Skeletal muscle tissue (tissue), 4 donors: Measurements from ENCODE around the gene DENND1A. TPM values are rescaled to one million over a fixed set of nuclear protein-coding genes. Genes with fewer than 3 reads are reported as not detected.

Experiments used
- H3K27ac ChIP-seq: one replicate; pipeline ENCODE4 v1.7.0; 2013; ENCODE audit warnings: mild to moderate bottlenecking, low read depth, low read length, inconsistent platforms
- H3K27me3 ChIP-seq, 3 donors: one replicate each; pipeline ENCODE4 v1.7.0; 2013; ENCODE audit warnings: low read length in 3 of 3; ENCODE audit not compliant: control insufficient read depth in 3 of 3, insufficient read depth in 3 of 3
- H3K36me3 ChIP-seq, 3 donors: one replicate each; pipeline ENCODE4 v1.7.0; 2013; ENCODE audit warnings: low read length in 3 of 3; ENCODE audit not compliant: control insufficient read depth in 3 of 3, insufficient read depth in 3 of 3
- H3K4me1 ChIP-seq, 3 donors: one replicate each; pipeline ENCODE4 v1.7.0; 2013; ENCODE audit warnings: low read length in 3 of 3, mild to moderate bottlenecking in 3 of 3; ENCODE audit not compliant: control insufficient read depth in 3 of 3, insufficient read depth in 3 of 3
- H3K4me3 ChIP-seq, 3 donors: one replicate each; pipeline ENCODE4 v1.7.0; 2013; ENCODE audit warnings: low read length in 3 of 3
- H3K9ac ChIP-seq, 3 donors: one replicate each; pipeline ENCODE4 v1.7.0; 2013; ENCODE audit warnings: low read length in 3 of 3, mild to moderate bottlenecking in 3 of 3, moderate library complexity in 2 of 3, low read depth in 1 of 3
- H3K9me3 ChIP-seq, 3 donors: one replicate each; pipeline ENCODE4 v1.7.0; 2013; ENCODE audit warnings: low read length in 3 of 3; ENCODE audit not compliant: control insufficient read depth in 3 of 3
- total RNA-seq: library from RNA; depleted of rRNA; stranded (reverse); fragments of >200 nt; gene quantifications from one replicate; pipeline ENCODE4 v1.2.3, GENCODE V29; 2014
- donor health status: Osteomylitis.

Gene DENND1A
- total RNA-seq, 1 donor from 2014 or later: 23.5 TPM

DNA sequence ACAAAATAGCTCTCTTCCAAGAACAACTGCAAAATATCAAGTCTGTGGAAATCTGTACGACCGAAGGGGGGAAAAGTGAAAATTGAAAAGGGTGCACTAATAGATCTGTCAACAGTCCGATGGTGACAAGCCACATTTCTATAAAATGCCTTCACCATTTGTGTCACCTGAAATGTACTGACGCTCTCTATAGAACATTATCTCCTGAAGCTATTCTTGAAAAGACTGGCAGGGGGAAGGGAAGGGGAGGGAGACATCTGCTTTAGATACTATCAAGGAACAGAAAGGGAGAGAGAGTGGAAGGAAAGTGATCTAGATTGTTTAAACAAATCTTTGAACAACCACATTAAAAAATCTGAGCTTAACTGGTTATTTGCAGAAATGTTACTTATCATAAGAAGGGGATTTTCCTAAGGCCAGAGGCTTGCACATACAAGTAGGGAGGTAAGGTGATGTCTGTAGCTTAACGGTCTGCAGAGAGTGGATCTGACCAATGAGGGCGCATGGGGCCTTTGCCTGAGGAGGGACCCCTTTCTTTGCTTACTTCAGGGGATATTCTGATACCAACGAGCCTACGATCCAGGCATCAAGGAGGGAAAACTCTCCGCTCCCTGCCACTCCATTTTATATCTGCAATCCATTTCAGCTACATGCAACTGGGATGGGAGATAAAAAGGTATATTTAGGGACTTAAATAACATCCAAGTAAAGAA, 481.8 kb downstream of the DENND1A start:
- Histone ChIP-seq H3K4me1 (no peaks in the 10 kb centered on the region), H3K9me3 (no peaks in the 10 kb centered on the region), H3K27me3 (no peaks in the 10 kb centered on the region), H3K9ac (no peak overlapping the region), H3K4me3 (no peak overlapping the region), H3K36me3 (peaks cover 2 to 8% (median 3%) of the 10 kb centered on the region in 3 donors), H3K27ac (no peak overlapping the region)

DNA sequence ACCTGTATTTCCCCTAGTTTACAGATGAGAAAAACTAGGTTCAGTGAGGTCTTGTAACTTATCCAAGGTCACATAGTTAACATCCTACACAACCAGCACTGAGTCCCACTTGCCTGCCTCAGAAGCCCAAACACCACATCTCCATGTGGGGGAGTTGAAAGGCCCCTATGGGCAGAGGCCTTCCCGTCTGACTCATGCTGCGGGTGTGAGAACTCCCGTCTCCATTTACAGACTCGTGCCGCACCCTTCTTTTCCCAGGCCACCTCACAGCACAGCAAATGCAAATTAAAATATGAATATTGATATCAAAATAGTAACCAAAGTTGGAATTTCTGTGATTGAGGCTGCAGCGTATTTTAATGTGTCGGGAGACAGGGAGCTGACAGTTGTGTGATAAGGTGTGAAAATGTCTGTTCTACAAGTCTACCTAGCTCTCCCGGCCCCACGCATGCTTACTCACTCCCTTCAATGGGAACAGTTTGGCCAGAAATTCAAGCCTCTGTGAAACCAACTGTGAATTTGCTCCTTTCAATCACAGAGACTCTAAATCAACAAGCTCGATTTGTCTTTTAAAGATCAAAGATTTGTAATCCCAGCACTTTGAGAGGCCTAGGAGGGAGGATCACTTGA, 483.8 kb downstream of the DENND1A start:
- Histone ChIP-seq H3K9ac (no peak overlapping the region), H3K9me3 (no peaks in the 10 kb centered on the region), H3K36me3 (peaks cover 0 to 7% (median 2%) of the 10 kb centered on the region in 3 donors), H3K27ac (no peak overlapping the region), H3K4me1 (no peaks in the 10 kb centered on the region), H3K27me3 (no peaks in the 10 kb centered on the region), H3K4me3 (no peak overlapping the region)

DNA sequence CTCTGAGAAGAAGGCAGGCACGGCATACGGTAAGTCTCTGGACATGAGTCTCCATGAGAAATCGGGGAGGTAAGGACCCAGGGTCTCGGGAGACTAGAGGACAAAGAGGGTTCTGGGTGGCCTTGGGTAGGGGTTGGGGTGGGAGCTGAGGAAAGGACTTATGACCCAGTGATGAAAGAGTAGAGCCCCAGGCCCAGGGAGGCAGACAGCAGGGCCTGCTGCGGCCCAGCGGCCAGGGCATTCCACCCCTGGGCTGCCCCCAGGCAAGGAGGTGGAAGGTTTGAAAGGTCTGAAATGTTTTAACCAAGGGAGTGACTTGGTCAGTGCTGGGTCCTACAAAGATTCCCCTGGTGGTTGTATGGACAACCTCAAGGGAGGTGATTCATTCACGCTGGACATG, 484.8 kb downstream of the DENND1A start:
- no peaks in the 10 kb centered on the region for H3K27me3 ChIP-seq

DNA sequence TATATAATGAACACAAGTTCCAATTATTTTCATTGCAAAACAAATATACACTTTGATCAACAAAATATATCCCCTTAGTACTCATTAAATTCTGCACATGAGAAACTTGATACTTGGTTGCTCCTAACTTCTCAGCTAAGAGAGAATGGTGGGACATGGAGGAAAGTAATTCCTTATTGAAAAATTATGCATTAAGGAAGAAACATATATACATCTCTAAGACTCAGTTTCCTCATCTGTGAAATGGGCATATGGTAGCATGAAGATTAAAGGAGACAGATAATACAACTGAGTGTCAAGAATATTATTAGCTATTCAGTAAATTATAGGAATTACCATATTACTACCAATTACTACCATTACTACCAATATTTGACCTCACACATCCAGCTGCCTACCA, 488.2 kb downstream of the DENND1A start:
- no peaks in the 10 kb centered on the region for H3K27me3 ChIP-seq
- H3K4me3 ChIP-seq: no peak overlapping the region
- H3K9me3 ChIP-seq: no peaks in the 10 kb centered on the region
- peaks cover 12 to 25% (median 15%) of the 10 kb centered on the region in 3 donors for H3K36me3 ChIP-seq
- H3K9ac ChIP-seq: no peak overlapping the region
- no peaks in the 10 kb centered on the region for H3K4me1 ChIP-seq
- no peak overlapping the region for H3K27ac ChIP-seq

More for the DNA sequence above, 484.8 kb downstream of the DENND1A start:
- Histone ChIP-seq H3K4me3 (no peak overlapping the region), H3K4me1 (no peaks in the 10 kb centered on the region), H3K36me3 (peaks cover 0 to 10% (median 5%) of the 10 kb centered on the region in 3 donors), H3K27ac (no peak overlapping the region), H3K9me3 (no peaks in the 10 kb centered on the region), H3K9ac (no peak overlapping the region)

DNA sequence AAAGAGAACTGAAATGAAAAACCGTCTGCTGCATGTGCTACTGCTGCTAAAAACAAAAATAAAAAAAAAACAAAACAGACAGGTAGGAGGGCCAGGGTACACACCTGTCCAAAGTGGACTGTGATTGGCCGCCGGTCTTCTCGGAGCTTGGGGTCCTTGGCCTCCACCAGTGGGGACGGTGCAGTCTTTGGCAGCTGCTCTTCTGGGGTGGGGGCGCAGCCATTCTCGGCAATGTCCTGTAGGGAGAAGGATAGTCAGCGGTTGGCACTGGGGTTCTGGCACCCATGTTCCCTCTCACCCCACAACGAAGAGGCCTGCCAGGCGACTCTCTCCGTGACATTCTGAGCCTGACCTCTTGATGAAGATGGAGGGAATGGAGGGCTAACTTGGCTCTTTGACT, 489.7 kb downstream of the DENND1A start:
- H3K9me3 ChIP-seq: no peaks in the 10 kb centered on the region
- H3K9ac ChIP-seq: no peak overlapping the region
- peaks cover 15 to 30% (median 17%) of the 10 kb centered on the region in 3 donors for H3K36me3 ChIP-seq
- H3K4me3 ChIP-seq: no peak overlapping the region
- H3K27ac ChIP-seq: no peak overlapping the region
- no peaks in the 10 kb centered on the region for H3K4me1 ChIP-seq
- no peaks in the 10 kb centered on the region for H3K27me3 ChIP-seq

DNA sequence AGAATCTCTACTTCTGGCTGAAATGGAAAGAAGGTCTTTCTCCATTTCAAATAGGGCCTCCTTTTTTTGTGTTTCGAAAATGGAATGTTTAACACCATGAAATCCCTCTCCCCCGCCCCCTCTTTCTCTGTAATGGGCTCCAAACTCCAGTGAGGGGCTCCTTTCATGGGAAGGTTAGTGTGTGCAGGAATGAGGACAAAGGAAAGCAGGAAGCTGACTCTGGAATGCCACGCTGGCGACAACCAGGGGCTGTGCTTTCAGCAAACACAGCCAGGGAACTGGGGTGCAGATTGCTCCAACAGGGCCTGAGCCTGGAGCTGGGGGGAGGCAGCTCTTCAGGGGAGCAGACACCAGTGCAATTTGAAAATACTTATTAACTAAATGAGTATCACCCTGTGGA, 491.1 kb downstream of the DENND1A start:
- H3K27ac ChIP-seq: no peak overlapping the region
- no peak overlapping the region for H3K4me3 ChIP-seq
- H3K9ac ChIP-seq: no peak overlapping the region
- H3K36me3 ChIP-seq: peaks cover 22 to 32% (median 24%) of the 10 kb centered on the region in 3 donors
- no peaks in the 10 kb centered on the region for H3K4me1 ChIP-seq
- no peaks in the 10 kb centered on the region for H3K9me3 ChIP-seq
- no peaks in the 10 kb centered on the region for H3K27me3 ChIP-seq

DNA sequence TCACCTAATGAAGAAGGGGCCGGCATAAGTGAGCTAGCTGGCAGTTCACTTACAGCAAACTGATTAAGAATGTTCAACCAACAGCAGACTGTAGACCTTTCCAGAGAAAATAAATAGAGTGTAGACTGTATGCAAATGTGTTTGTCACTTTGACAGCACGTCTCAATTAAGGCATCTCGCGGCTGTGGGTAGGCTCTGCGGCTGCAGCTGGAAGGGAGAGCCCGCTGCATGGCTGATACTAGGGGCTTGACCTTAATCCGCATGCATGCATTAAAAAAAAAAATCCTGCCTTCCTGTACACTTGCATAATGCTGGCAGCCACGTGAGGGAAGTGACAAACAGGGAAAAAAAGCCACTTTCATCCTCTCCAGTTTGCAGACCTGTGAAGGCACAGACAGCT, 491.6 kb downstream of the DENND1A start:
- H3K27ac ChIP-seq: no peak overlapping the region
- H3K9me3 ChIP-seq: no peaks in the 10 kb centered on the region
- H3K27me3 ChIP-seq: no peaks in the 10 kb centered on the region
- no peaks in the 10 kb centered on the region for H3K4me1 ChIP-seq
- no peak overlapping the region for H3K9ac ChIP-seq
- H3K4me3 ChIP-seq: no peak overlapping the region
- H3K36me3 ChIP-seq: peaks cover 22 to 32% (median 24%) of the 10 kb centered on the region in 3 donors

DNA sequence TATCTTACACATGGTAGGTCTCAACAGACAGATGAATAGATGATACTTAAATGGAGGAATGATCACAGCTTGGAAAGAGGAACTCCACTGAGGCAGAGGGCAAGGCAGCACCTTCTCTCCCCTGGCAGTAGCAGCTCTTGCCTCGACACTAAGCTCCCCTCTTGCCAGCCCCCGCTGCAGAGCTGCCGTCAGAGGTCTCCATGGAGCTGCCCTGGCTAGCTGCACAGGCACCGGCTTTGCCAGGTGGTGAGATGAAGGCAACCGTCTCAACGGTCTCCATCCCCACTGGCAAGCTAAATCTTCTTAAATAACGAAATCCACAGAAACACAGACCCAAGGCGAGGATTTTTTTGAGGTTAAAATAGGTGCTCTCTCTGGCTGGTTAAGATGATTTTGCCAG, 492.7 kb downstream of the DENND1A start:
- Histone ChIP-seq H3K4me1 (no peaks in the 10 kb centered on the region), H3K36me3 (peaks cover 24 to 31% (median 30%) of the 10 kb centered on the region in 3 donors), H3K9ac (no peak overlapping the region)

DNA sequence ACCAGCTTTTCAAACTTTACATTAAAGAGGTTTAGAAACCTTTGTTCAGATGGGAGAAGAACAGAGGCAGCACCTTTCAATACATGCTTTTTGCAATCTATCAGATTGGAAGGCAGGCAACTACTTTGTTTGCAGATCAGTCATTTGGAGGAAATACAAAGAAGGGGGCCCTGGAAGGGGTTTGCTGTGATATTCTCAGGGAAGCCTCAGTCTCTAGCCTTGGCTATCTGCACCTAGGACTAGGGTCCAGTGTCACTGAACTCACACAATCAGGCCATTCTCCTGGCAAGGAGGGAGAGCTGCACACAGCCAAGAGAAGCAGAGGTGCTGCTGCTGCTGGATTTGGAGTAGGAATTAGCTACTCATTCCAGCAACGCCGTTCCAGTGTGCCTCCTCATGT, 494.5 kb downstream of the DENND1A start:
- H3K4me1 ChIP-seq: no peaks in the 10 kb centered on the region
- no peaks in the 10 kb centered on the region for H3K9me3 ChIP-seq
- H3K27ac ChIP-seq: no peak overlapping the region
- H3K36me3 ChIP-seq: peaks cover 24 to 33% (median 28%) of the 10 kb centered on the region in 3 donors
- no peak overlapping the region for H3K4me3 ChIP-seq
- no peaks in the 10 kb centered on the region for H3K27me3 ChIP-seq
- no peak overlapping the region for H3K9ac ChIP-seq

More for the DNA sequence above, 492.7 kb downstream of the DENND1A start:
- Histone ChIP-seq H3K27me3 (no peaks in the 10 kb centered on the region), H3K27ac (no peak overlapping the region), H3K9me3 (no peaks in the 10 kb centered on the region), H3K4me3 (no peak overlapping the region)

DNA sequence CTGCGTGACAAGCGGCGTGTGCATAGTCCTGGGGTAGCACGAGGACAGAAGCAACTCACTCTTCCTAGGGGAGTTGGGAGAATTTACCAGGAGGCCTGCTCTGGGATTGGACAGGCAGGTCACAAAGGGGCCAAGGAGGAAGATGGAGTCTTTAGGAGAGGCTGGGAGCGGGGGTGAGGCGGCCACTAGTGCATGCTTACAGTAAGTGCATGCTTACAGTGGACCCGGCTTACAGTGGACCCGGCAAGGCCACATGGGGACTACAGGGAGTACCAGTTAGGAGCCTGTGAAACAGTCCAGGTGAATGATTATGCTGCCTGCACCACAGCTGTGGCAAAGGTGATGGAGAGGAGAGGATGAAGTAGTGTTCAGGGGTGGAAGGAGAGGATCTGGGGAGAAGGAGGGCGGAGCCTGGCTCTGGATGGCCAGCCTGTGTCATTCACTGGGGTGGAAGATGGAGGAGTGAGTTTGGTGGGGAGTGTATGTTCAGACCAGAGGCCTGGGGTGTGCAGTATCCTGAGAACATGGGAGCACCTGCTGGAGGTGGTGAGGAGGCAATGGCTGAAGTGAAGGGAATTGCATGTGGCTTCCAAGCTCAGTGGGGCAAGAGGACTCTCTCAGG, 495.2 kb downstream of the DENND1A start:
- no peaks in the 10 kb centered on the region for H3K27me3 ChIP-seq

More for the DNA sequence above, 495.2 kb downstream of the DENND1A start:
- Histone ChIP-seq H3K4me3 (no peak overlapping the region), H3K4me1 (no peaks in the 10 kb centered on the region), H3K27ac (no peak overlapping the region), H3K9me3 (no peaks in the 10 kb centered on the region), H3K36me3 (peaks cover 24 to 29% (median 24%) of the 10 kb centered on the region in 3 donors), H3K9ac (no peak overlapping the region)
